Activated CD4-positive, alpha-beta T cell treated with anti-CD3 and anti-CD28 coated beads, Interleukin-2, amount 50 U/mL, for 4 hours (primary cell): ENCODE results near the gene FANCC.
"Not testable (repeated sequence)": the region's sequence is repeated elsewhere in the genome, so short reads cannot be mapped to it uniquely, and the experiment has no call there.

ENCODE experiments used
- DNase-seq, 2 experiments: peaks; one replicate each; pipeline ENCODE4 v3.0.0-alpha.2; 2020

The FANCC gene

DNA sequence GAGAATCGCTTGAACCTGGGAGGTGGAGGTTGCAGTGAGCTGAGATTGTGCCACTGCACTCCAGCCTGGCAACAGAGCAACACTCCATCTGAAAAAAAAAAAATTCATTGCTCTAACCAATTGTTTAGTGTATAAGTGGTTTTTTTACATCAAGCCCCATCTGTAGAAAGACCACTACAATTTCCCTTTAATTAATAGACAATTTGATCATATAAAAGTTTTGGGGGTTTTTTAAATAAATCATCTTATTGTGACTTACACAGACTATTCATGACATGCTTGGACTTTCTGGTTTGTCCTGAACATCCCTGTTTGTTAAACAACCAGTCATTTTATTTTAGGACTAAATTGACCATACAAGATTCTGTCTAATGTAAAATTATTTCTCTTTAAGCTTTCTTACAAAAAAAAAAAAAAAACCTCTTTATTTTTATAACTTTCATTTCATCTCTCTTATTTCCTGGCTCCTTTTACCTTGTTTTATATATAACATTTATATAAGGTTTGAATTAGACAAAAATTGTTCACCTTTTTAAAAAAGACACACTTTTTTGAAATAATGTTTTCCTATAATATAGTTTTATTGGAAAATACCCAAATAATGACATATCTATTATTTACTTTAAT is 9.8 kb upstream of the FANCC start:
- no peak for DNase-seq

DNA sequence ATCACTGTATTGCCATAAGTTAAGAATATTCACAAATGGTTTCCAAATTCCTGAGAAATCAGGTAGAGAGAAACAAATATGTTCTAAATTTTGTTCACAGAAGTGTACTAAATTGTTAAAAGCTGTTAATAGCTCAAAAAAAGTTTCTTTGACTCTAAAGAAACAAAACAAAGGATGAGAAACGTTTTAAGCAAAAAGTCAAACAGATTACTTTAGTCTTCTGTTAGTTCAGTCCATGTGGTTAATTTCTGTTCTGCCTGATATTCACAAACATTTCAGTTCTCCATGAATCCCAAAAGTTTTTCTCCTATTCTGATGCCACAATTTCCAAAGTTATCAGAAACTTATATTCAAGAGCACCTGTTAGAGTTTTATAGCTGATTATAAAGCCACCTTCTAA is 7.7 kb upstream of the FANCC start:
- DNase-seq, result no peak

DNA sequence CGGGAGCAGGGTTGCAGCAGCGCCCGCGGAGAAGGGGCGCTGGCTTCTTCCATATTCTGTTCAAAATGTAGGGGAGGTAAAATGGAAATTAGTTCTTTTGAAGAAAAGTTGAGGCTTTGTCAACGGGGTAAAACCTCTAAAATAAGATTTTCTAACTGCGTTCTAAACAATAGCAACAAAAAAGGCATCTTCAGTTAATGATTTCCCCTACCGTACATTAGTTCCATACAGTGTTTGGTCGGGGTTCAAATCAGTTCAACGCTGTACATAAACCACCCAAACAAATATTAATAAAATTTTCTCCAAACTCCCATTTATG is 343 bp upstream of the FANCC start:
- DNase-seq, result no peak

DNA sequence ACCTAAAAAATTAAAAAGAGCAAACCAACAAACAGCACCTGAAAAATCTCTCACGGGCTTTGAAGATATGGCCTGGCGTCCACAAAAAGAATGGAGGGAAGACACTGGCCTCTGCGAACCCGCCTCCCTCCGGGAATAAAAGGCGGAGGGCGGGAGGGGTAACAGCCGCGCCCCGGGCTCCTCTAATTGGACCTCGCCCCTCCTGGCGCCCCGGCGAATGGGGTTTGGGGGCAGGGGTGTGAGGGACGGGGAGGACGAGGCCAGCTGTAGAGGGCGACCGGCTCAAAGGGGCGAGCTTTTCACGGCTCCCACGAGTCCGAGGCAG is 753 bp downstream of the FANCC start:
- DNase-seq, result no peak

DNA sequence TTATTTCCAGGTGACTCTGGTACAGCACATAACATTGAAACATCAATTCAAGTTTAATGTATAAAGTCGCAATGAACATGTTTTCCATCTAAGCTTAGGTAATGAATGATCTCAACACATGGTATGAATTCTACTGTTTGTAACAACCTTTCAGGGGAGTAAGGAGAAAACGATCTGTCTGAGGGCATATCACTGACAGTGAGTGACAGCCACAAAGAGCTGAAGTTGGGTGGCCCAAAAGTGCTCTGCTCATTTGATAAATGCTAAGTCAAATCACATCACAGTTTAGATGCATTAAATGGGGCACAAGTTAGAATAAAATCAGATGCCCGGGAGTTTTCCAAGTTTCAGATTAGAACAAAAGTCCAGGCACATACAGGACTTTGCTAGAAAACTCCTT is 1.2 kb downstream of the FANCC start:
- DNase-seq, result no peak

DNA sequence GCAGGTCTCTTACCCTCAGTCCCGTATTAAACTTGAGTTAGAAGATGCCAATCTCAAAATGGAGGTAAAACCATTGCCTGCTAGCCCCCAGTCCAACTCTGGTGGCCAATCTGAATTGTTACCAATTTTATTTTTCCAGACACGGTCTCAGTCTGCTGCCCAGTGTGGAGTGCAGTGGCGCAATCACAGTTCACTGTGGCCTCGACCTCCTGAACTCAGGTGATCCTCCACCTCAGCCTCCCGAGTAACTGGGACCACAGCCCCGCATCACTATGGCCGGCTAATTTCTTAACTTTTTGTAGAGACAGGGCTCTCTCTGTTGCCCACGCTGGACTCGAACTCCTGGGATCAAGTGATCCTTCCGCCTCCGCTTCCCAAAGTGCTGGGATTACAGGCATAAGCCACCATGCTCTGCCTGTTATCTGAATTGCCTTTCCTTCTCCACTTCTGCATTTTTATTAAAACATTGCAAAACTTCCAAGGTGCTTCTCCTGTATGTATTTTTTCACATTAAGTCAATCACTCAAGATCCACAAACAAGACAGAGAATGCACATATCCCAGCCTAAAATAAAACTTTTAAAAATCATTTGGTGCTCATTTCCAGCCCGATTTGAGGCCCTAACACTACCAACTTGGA is 2.3 kb downstream of the FANCC start:
- DNase-seq, result no peak

DNA sequence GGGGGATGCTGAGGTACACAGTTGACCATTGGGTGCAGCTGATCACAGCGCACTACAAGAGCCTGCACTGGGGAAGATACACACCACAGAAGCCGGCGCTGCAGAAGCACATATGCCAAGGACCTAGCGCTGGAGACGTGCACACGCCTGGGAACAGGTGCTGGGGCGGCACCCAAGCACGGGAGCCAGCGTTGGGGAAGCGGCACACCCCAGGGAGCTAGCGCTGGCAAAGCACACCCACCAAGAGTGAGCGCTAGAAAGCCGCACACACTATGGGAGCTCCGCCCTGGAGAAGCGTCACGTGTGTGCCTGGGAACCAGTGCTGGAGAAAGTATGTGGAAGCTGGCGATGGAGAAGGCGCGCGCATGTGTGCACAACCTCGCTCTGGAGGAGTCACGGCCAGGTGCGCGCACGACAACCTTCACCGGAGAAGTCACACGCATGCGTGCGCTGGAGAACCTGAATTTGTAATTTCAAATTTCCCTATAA is 4.5 kb downstream of the FANCC start:
- no peak for DNase-seq

DNA sequence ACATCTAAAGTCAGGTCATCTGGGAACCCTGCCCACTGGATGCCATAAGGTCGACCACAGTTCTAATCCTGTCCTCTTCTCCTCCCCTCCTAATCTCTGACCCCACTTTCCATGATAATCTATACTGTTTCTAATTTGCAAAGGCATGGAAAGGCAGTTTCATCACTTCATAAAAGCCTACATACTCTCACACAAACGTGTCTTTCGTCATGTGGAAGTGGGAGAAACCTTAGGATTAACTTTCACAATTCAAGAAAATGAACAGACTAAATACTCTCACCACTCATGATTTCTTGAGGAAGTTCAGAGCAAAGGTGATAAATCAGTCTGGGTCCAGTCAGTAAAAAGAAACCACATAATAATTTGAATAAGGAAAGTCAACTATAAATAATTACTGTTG is 5.5 kb downstream of the FANCC start:
- no peak for DNase-seq

DNA sequence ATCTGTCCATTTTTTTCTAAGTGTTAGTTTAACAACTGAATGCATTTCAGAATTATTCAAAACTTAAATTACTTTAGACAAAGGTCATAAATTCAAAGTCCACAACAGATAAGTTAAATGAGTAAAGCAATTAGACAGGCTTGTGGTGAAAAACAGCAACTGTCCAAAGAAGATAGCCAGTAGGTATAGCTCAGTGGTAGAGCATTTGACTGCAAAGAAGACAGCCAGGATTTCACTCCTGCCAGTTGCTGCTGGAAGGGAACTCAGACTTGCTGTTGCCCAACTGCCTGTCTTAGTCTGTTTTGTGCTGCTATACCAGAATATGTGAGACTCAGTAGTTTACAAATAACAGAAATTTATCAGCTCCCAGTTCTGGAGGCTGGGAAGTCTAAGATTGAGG is 10.0 kb downstream of the FANCC start:
- DNase-seq, result no peak

DNA sequence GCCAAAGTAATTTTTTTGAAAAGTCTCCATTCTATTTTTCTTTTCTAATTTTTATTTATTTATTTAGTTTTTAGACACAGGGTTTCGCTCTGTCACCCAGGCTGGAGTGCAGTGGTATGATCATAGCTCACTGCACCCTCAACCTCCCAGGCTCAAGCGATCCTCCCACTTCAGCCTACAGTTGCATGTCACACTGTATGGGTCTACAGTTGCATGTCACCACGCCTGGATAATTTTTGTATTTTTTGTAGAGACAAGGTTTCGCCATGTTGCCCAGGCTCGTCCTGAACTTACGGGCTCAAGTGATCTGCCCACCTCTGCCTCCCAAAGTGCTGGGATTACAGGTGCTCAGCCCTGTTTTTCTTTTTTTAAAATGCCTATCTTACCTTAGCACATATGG is 10.7 kb downstream of the FANCC start:
- DNase-seq, result no peak

DNA sequence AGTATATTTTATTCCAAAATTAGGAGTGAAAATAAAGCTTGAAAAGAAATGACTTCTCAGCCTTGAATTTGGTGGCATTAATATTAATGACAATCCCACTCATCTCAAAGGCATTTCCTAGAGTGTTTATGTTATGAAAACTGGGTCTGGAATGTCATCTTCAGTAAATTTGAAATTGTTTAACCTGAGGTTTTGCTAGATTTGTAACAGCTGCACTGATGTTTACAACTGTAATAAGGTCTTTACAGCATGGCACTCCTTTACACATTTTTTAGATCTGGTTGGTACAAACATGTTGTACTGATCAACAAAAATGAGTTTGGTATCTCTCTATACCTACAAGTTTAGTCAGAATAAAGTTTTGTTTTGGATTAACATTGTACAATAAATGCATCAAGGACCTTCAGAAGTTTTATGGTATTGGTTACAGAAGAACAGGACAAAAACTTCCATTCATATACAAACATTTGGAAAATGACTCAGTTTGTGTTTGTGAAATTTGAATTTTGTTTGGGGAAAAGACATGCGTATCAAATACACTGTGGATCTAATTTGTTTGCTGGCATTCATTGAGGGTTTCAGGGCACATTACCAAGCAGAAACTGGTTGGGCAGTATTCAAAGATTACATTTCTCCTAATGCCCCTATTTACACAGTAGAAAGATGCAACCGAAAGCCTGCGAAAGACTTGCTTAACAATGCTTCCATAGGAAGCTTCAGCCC is 11.6 kb downstream of the FANCC start:
- DNase-seq, result no peak

DNA sequence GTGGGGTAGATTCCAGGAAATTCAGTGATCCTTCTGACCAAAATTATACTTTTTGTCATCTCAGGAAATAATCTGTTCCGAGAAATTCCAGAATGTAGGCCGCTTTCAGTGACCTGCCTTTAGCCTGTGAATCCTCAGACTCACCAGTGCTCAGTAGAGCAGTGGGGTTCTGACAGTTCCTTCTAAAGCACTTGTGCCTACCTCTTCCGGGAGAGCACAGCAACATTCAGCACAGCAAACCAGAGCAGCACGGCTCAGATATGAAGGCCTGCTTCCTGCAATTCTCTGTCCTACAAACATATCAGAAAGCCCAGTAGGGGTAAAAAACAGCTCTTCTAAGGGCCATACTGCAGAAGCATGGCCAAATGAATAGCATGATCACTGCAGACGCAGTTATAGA is 15.0 kb downstream of the FANCC start:
- no peak for DNase-seq

DNA sequence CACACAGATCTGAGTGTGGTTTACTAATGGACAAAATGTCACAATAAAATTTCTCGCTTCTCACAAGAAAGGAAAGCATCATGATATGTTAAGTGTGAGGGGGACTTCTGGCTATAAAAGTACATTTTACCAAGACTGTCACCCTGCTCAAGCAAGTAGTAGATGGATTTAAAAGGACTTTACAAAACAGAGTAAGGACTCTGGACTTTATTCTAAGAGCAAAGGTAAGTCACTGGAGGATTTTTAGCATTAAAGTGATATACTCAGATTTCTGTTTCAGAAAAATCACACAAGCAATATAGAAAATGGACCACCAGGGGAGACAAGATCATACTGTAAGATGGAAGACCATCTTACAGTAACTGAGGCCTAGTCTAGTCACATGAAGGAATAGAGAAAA is 19.7 kb downstream of the FANCC start:
- DNase-seq, result no peak

DNA sequence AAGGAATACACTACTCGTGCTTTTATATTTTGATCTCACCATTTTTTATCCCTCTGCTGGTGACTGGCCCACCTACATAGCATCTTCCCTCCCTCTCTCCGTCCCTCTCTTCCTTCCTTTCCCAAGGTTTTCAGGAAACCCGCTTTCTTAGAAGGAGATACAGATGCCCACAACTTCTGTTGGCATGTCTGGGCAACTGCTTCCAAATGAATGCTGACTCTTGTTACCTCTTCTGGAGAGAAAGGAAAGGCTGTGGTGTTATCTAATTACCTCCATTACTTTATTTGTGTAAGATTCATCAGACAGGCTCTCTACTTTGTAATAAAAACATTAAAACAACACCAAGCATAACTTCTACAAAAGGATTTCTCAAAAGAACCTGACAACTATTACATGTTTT is 20.2 kb downstream of the FANCC start:
- DNase-seq, result no peak

DNA sequence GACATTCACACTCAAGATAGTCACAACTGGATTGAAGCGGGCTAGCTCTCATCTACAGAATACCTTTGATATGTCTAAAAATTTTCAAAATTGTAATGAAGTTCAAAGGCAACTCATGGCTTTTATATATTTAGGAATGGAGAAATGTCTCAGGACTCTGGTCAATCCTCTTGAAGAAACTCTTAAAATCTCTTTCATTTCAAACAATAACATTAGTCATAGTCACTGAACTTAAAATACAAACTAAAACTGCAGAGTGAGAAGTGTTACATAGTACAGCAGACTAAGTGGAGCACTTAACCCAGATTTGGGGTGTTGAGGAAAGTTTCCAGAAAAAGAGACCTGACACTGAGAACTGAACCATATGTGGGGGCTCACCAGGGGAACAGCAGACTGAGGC is 20.7 kb downstream of the FANCC start:
- no peak for DNase-seq

DNA sequence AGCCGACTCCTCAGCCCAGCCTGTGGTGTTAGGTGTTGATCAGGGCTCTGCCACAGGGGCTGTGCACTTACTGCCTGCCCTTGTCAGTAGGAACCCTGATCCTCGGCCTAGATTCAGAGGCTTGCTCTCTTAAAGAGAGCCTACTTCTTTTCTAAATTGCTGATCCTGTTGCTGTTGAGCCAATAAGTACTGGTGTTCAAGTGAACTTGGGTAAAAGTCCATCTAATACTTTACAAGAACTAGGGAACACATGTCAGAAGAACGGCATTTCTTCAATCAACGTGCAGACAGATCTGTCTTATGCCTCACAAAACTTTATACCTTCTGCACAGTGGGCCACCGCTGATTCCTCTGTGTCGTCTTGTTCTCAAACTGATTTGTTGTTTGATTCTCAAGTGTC is 24.2 kb downstream of the FANCC start:
- not testable (repeated sequence) for DNase-seq

DNA sequence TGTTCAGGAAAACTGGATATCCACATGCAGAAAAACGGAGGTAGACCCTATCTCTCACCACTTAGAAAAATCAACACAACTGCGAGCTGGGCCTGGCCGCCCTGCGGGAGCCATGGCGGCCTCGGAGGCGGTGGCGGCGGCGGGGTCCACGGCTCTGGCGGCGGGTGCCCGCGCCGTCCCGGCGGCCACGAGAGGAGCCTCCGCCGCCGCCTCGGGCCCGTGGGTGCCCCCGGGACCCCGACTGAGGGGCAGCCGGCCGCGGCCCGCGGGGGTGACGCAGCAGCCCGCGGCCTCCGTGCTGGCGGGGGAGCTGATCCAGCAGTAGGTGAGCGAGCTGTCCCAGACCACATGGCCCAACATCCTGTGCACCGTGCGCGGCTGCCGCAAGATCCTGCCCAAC is 25.3 kb downstream of the FANCC start:
- no peak for DNase-seq

DNA sequence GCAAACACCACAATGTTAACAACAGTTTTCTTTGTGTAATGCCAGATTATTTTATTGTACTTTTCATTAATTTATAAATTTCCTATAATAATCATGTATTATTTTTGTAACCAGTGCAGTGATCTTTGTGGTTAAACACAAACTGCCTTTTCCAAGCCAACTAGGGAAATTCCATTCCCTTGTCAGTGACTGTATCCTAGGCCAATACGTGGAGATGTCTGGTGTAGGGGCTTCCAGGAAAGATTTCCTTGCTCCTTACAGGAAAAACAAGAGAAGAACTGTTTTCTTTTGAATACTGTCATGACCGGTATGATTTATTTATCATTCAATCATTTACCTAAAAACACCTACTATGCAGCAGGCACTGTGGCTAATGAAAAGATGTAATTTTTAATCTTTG is 31.4 kb downstream of the FANCC start:
- DNase-seq, result no peak

DNA sequence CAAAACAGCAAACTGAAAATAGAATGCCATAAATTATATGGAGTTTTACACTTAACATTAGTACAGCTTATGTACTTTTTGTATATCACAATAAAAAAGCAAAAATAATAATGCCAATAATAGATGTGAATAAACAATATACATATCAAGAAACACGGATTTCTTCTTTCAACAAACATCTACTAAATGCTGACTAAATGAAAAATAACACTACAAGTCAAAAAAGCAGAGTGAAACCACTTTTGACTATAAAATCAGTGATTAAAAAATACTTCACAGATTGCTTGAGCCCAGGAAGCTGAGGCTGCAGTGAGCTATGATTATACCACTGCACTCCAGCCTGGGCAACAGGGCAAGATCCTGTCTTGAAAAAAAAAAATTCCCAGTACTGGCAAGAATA is 32.2 kb downstream of the FANCC start:
- no peak for DNase-seq

DNA sequence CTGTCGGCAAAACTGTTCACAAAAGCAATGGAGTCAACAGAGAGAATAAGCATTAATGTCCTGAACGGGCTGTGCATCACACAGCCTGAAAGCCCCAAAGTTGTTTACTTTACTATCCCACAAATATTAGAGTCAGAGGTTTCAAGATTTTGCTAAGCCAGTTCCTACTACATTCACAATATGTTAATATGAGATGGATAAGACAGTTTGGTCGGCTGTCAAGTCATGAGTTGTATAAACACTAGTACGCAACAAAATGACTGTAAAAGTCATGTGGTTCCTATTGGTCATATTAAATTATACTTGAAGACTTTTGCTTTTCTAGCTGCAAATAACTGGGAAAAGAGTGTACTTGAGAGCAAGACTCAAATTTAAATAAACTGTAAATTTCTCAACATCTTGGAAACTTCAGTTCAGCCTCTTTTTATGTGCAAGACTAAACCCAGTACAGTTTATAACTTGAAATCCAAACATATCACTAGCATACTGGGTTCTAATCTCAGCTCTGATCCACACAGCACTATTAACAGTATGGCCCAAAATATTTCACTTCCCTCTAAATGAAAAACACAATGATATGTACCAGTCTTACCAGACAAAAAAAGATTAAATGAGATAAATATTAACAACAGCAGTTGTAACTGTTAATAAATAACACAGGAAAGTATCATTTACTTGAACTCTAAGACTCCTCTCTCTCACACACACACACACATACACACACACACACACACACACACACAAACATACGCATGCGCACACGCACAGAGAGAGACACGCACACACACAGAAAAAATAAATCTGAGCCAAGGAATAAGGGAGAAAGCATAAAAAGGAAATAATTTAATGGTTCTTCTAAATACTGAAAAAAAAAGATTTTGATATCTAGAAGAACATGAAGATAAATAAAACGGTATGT is 33.1 kb downstream of the FANCC start:
- DNase-seq, result no peak

DNA sequence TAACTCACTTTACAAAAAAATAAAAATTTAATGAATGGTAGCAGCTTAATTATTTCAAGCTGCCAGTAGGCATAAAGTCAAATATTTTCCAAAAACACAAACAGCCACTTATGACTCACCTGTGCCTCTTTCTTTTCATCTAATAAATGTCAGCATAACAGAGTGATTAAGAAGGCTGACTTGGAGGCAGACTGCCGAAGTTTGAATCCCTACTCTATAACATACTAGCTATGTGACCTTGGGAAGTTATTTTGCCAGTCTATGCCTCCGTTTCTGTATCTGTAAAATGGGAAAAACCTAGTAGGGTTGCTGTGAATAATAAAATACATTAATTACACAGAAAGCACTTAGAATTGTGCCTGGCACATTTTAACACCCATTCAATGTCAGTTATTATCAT is 33.8 kb downstream of the FANCC start:
- no peak for DNase-seq

DNA sequence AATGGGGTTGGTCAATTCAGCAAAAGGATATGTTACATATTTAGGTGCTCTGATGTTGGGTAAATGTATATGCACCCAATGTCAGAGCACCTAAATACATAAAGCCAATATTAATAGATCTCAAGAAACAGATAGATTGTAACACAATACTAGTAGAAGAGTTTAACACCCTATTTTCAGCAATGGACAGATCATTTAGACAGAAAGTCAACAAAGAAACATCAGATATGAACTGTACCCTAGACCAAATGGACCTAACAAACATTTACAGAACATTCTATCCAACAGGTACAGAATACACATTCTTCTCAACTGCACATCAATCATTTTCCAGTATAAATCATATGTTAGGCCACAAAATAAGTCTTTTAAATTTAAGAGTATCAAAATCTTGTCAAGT is 35.2 kb downstream of the FANCC start:
- no peak for DNase-seq

DNA sequence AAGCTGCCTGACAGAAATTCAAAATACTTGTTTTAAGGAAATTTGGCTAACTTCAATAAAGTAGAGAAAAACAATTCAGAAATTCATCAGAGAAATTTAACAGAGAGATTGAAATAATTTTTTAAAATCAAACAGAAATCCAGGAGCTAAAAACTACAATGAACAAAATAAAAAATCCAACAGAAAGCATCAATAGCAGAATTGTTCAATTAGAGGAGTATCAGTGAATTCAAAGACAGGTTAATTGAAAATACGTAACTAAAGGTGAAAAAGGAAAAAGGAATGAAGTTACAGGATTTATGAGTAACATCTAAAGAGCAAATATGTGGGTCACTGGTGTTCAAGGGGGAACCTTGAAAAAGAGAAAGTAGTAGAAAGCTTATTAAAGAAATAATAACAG is 36.8 kb downstream of the FANCC start:
- DNase-seq, result no peak

DNA sequence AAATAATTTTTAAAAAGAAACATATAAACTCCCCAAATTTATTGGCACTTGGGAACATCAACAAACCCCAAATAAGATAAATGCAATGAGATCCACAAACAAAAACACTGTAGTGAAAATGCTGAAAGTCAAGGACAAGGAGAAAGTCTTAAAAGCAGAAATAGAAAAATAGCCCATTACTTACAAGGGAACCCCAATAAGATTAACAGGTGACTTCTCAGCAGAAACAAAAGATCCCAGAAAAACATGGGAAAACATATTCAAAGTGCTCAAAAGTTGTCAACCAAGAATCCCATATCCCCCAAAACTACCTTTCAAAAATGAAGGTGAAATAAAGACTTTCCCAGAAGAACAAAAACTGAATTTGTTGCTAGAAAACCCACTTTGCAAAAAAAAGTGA is 40.0 kb downstream of the FANCC start:
- DNase-seq, result no peak
